ENCODE measurements around the gene CALML3. TPM values are rescaled to one million over a fixed set of nuclear protein-coding genes. Genes with fewer than 3 reads are reported as not detected.

Gene CALML3
- total and polyA plus RNA-seq, 2 of the 13 experiments (the other 11 are each of a cell fraction or from before 2014, with no cell fraction given), result not detected

DNA sequence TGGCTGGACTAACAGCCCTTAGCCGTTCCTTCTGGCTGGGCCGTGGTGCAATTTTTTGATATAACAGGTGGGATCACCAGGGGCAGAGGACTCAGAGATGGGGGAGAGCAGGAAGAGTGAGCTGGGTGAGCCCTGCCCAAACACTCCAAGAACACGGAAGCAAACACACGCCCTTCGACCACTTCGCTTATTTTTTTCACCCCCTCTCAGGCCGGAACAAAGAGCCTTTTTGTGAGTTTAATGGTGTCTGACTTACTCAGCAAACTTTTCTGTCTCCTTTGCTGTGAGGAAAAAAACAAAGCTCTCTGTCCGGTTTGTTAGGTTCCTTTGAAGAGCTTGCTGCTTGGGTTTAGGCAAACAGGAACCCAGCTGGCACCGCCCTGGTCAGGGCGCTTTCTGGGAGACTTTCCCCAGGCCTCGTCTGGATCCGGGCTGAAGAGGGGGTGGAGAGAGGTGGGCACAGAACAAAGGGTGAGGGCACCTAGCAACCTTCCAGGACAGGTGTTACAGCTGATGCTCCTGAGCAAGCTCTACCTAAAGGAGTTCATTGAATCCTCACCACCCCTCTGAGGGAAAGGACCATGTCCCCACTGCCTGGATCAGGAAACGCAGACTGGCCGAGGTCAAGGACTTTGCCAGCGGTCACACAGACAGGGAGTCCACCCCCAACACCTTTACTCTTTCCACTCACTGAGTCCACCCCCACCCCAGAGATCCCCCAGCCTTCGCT lies 23.3 kb downstream of the CALML3 start (continued):
- TF ChIP-seq RAD21 (CRISPR knock-in tag; IDR thresholded peaks at IDR 0.05) (no peak), HMGXB4 (CRISPR knock-in tag; IDR thresholded peaks at IDR 0.05; ENCODE audit: borderline replicate concordance in 1 of 2, low read depth in 1 of 2) (no peak), CBFB (CRISPR knock-in tag; IDR thresholded peaks at IDR 0.05) (no peak), ARID5B (CRISPR knock-in tag; IDR thresholded peaks at IDR 0.05) (peak; percentile 79; the same call in 1 of the 2 replicates), SIN3A (IDR thresholded peaks at IDR 0.05; ENCODE audit: borderline replicate concordance, low read depth, low read length) (no peak), SIX1 (CRISPR knock-in tag; IDR thresholded peaks at IDR 0.05; ENCODE audit: borderline replicate concordance) (no peak), DPF2 (CRISPR knock-in tag; IDR thresholded peaks at IDR 0.05; ENCODE audit: borderline replicate concordance, low read depth) (no peak; the same call in 1 of the 2 replicates), CHD4 (IDR thresholded peaks at IDR 0.05; ENCODE audit: borderline replicate concordance, low read length) (peak; percentile 80; the same call in 1 of the 2 replicates), XRCC5 (optimal IDR thresholded peaks at IDR 0.05; ENCODE audit: low read length) (peak; percentile 8), TP53 (CRISPR knock-in tag; conservative IDR thresholded peaks at IDR 0.05) (no peak), MAF1 (CRISPR knock-in tag; IDR thresholded peaks at IDR 0.05; ENCODE audit: borderline replicate concordance) (0 out of 2 replicates have a peak, but pooled peaks have one; percentile 34), TARDBP (CRISPR knock-in tag; IDR thresholded peaks at IDR 0.05) (peak; percentile 1; the same call in 1 of the 2 replicates)
- TF ChIP-seq, protein P1, sequence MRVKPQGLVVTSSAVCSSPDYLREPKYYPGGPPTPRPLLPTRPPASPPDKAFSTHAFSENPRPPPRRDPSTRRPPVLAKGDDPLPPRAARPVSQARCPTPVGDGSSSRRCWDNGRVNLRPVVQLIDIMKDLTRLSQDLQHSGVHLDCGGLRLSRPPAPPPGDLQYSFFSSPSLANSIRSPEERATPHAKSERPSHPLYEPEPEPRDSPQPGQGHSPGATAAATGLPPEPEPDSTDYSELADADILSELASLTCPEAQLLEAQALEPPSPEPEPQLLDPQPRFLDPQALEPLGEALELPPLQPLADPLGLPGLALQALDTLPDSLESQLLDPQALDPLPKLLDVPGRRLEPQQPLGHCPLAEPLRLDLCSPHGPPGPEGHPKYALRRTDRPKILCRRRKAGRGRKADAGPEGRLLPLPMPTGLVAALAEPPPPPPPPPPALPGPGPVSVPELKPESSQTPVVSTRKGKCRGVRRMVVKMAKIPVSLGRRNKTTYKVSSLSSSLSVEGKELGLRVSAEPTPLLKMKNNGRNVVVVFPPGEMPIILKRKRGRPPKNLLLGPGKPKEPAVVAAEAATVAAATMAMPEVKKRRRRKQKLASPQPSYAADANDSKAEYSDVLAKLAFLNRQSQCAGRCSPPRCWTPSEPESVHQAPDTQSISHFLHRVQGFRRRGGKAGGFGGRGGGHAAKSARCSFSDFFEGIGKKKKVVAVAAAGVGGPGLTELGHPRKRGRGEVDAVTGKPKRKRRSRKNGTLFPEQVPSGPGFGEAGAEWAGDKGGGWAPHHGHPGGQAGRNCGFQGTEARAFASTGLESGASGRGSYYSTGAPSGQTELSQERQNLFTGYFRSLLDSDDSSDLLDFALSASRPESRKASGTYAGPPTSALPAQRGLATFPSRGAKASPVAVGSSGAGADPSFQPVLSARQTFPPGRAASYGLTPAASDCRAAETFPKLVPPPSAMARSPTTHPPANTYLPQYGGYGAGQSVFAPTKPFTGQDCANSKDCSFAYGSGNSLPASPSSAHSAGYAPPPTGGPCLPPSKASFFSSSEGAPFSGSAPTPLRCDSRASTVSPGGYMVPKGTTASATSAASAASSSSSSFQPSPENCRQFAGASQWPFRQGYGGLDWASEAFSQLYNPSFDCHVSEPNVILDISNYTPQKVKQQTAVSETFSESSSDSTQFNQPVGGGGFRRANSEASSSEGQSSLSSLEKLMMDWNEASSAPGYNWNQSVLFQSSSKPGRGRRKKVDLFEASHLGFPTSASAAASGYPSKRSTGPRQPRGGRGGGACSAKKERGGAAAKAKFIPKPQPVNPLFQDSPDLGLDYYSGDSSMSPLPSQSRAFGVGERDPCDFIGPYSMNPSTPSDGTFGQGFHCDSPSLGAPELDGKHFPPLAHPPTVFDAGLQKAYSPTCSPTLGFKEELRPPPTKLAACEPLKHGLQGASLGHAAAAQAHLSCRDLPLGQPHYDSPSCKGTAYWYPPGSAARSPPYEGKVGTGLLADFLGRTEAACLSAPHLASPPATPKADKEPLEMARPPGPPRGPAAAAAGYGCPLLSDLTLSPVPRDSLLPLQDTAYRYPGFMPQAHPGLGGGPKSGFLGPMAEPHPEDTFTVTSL (CRISPR knock-in tag; IDR thresholded peaks at IDR 0.05; ENCODE audit: borderline replicate concordance), result peak; percentile 58

Data from HepG2 (cell line).